Peyer's patch (tissue), 4 donors: ENCODE results near the gene ULBP2.
"Not testable (repeated sequence)": the region's sequence is repeated elsewhere in the genome, so short reads cannot be mapped to it uniquely, and the experiment has no call there.

Source experiments
- CTCF ChIP-seq, 6 experiments: fragments of 450-650 bp in 4 of 6; fragments of 200-600 bp in 2 of 6; sonication (generic) in 1 of 6; IDR thresholded peaks; one replicate each; pipeline ENCODE4 v1.5.1; 2017 to 2019; ENCODE audit warnings: antibody characterized with exemption in 6 of 6, mild to moderate bottlenecking in 3 of 6, moderate library complexity in 1 of 6
- POLR2A ChIP-seq, 2 donors: fragments of 450-650 bp; IDR thresholded peaks; one replicate each; pipeline ENCODE4 v1.5.1; 2017; ENCODE audit warnings: antibody characterized with exemption in 2 of 2, mild to moderate bottlenecking in 2 of 2, moderate library complexity in 2 of 2

DNA sequence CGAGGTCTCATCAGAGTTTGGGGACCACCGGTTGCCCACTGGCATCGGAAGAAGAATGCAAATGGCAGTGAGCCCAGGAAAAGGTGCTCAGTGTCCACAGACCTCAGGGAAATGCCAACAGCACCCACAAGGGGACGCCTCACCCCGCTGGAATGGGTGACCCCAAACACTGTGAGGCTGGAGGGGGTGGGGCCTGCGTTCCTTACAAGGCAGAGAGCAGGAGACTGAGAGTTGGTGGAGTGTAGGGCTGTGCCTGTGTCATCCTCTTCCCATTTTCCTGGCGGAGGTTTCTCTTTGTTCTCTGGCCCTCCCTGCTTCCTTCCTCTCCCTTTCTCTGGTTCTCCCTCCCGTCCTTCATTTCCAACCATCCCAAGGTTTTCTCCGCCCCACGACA is 12.1 kb downstream of the ULBP2 start:
- not testable (repeated sequence) for TF ChIP-seq POLR2A, CTCF (IDR thresholded peaks at IDR 0.05)
